Amniotic epithelial cell (primary cell): ENCODE data around the gene RGS3.
"Not testable (repeated sequence)": the region's sequence is repeated elsewhere in the genome, so short reads cannot be mapped to it uniquely, and the experiment has no call there.

Source experiments
- DNase-seq: peaks from one replicate; pipeline ENCODE4 v3.0.0-alpha.2; 2010; ENCODE audit warnings: low read depth

The RGS3 gene

DNA sequence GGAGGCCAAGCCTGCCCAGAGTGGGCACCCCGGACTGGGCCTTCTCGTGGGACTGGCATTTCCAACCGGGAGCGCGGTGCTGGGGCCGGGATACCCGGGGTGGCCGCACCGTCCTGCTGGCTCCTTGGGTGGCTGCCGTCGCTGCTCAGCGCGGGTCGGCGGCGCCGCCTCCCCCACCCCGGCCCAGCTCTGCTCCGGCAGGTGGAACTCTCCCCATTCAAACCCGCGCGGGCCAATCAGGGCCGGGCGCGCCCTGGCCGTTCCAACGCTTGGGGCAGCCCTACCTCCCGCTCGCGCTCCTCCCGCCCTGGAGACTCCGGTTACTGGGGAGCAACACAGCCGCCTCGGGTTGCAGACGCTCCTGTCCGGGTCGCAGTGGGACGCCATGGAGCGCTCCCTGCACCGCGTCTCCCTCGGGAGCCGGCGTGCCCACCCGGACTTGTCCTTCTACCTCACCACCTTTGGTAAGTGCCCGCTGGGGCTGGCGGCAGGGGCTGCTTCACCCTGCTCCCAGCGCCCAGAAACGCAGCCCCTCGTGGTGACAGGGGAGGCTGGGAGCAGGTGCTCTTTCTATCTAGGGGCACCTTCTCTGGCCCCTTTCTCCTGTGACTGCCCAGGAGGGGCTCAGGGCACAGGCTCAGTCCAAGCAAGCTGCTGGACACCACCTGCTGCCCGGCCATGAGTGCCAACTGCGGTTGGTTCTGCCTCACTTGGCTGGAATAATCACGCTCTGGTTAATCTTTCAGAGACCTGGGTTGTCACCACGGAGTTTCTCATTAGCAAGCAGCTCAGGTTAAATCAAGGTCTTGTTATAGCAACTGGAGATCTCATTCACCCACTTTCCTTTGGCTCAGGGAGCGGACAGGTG lies at the start of gene RGS3:
Gene RGS3 (plus strand): TSS at position 310 of the 868 bp plus-strand sequence. CDS start 76 bp downstream, at position 386.
- DNase-seq, result no peak

DNA sequence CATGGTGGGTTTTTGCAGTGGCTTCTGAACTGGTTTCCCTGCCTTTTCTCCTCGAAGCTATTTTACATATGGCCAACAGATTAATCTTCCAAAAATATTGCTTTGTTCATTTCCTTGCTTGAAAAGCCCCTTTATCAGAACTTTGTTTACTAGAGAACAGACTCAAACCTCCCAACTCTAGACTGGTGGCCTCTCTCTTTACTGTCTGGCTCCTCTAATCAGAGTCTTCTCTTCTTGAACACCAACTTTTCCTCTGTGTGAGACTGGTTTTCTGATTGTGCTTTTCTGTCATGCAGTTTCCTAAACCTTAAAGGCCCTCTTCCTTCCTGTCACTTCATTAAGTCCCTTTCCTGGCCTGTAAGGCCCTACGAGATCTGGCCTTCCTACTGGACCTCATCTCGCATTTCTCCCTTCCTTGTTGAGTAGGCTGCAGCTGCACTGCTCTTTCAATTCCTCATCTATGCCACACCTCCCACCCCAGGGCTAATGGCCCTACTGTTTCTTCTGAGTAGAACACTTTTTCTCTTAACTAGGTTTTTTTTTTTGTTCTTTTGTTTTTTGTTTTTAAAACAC lies 47.3 kb upstream of the RGS3 start:
- DNase-seq, result no peak

DNA sequence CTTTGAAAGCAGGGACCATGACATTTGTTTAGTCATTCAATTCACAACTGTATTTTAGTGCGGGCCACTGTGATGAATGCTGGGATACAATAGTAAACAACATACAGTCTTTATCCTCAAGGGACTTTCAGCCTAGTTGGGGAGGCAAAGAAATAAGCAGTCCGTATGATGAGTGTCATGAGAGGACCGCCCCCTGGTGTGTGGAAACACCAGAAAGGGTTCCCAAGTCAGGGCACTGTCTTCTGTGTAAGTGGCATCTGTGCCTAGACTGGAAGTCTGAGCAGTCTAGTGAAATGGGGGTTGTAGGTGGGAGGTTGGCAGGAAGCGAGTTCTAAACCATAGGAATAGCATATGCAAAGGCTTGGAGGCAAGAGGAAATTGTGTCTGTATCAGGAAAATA lies 46.2 kb upstream of the RGS3 start:
- no peak for DNase-seq

DNA sequence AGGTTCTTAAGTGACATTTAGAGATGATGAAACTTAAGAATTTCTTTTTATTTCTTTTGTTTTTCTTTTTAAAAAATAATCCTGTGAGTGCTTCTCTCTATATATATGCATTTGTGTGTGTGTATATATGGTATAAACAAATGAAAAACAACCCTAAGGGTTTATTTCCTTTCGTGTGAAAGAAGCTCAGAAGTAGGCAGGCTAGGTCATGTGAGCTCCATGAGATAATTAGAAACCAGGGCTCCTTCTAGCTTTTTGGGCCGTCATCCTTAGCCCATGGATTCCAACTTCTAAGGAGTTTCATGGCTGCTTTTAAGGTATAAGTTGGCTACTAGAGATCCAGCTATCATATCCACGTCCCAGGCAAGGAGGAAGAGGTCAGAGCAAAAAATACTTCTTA lies 41.8 kb upstream of the RGS3 start:
- no peak for DNase-seq

DNA sequence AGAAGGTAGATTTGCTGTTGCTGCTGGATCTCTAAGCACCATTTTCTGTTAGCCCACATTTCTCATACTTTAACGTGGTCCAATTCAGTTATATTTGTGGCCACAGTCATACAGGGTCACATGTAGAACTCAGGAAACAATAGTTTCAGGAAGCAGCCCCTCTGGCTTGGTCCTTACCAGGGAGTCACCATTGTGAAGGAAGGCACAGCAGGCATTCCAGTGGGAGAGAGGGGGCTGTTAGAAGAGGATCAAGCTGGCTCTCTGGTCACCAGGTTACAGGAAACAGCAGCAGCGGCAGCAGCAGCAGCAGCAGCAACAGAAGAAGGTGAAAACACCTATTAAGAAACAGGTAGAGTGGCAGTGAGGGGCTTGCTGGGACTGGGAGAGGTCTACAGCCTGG lies 38.5 kb upstream of the RGS3 start:
- no peak for DNase-seq

DNA sequence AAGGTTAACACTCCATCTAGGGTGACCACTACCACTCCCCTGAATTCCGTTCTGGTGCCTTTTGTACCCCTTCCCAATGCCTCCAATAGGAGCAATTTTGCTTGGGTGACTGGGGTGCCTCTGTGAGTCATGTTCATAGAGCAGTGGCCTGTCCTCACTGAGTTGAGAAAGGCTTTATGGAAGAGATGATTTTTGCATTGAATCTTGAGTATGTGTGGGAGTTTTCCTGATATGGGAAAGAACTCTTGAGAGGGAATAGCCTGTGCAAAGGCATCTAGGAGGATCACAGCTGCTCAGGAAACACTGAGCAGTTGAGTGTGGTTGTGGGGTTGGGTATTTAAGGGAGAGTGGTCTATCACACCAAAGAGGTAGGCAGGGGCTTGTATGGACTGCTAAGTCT lies 36.8 kb upstream of the RGS3 start:
- DNase-seq, result peak; percentile 39

DNA sequence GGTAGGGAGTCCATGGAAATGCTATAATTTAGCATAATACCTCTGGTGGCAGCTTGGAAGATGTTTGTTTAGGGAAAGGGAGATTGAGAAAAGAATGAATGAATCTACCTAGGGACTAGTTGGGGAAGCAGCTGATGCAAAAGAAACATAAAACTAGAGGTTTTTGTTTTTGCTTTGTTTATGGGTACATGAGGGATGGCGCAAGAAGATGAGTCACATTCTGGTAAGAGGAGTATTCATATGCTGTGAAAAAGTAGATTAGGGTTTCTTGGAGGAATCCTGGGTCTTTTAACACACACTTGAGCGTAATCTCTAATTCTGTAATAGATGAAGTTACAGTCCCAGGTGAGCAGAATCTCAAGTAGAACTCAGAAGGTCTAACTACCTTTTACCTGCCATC lies 35.9 kb upstream of the RGS3 start:
- peak; percentile 82 for DNase-seq

DNA sequence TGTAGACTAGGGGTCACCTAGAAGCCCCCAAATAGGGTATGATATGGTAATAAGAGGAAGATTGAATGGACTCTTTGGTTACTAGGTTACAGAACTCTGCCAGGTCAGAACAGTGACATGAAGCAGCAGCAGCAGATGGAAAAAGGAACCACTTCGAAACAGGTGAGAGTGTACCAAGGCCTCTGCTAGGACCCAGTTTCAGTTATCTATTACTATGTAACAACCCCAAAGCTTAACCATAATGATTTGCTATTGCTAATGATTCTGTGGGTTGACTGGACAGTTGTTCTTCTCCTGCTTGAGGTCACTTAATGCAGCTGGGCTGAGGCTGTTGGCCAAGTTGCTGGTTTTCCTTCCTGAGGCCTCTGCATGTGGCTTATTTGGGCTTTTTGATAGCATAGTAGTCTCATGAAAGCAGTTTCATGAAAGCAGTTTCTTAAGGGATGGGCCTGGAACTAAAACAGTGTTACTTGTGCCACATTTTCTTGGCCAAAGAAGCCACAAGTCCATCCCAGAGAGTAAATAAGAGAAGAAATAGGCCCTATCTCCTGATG lies 35.4 kb upstream of the RGS3 start:
- no peak for DNase-seq

DNA sequence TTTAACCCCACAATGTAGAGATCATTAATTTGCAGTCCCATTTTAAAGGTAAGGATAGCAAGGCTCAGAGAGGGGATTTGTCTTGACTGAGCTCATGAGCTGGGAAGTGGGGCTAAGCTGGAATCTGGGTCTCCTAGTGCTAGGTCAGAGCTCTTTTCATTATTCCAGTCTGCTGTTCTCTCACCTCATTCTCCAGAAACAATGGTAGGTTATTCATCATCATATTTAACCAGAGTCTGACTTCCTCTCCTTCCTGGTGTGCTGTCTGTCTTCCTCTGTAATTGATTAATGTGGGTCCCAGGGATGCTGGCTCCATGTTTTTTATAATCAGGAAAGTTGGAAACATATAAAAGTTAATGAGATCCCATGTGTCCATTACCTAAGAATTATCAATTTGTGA lies 32.3 kb upstream of the RGS3 start:
- DNase-seq, result no peak

DNA sequence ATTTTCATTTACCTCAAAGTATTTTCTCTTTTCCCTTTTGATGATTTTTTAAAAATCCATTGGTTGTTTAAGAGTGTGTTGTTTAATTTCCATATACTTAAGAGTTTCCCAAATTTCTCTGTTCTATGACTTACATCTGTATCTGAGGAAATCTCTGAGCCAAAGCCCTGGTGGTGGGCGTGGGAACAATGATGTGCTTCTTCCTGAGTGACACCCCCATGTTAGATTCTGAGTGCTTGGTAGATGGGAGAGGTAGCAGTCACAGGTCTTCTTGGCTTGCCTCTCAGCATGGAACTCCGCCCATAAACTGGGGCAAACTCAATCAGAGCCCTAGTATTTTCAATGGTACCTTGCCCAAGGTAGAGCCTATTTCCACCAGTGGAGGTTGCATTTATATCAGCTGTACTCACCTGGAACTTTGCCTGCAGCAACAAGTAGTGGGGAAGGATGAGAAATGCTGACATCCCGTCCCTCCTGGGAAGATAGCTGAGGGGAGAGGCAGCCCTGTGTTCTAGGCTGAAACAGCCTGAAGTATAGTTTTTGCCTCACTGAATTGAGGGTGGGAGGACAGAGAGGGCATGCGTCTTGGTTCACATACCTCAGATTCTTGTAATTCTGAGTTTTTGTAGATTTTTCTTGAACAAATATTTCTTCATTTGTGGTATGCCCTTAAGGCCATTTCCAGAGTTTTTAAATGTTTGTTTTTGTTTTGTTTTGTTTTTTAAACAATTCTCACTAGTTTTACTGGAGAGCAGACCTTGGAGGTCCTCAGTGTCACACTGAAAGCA lies 26.6 kb upstream of the RGS3 start:
- peak; percentile 4 for DNase-seq

DNA sequence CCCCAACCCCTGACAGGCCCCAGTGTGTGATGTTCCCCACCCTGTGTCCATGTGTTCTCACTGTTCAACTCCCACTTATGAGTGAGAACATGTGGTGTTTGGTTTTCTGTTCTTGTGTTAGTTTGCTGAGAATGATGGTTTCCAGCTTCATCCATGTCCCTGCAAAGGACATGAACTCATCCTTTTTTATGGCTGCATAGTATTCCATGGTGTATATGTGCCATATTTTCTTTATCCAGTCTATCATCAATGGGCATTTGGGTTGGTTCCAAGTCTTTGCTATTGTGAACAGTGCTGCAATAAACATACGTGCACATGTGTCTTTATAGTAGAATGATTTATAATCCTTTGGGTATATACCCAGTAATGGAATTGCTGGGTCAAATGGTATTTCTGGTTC lies 25.8 kb upstream of the RGS3 start:
- not testable (repeated sequence) for DNase-seq

DNA sequence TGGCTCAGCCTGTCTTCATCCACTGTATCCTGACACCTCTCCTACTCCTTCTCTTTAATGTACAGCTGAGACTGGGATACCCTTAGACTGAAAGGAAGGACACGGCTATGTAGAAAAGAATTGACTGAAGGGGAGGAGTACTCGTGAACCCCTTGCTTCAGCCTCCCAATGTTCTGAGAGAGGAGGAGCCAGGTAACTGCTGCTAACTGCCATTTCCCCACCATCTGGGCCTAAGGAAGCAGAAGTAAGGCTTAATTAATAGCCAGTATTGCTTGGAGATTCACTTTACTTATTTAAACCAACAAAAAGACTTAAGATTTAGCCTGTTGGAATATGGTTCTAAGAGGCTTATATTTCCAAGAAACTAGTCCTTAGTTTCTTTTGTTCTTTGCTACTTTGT lies 18.8 kb upstream of the RGS3 start:
- DNase-seq, result no peak

DNA sequence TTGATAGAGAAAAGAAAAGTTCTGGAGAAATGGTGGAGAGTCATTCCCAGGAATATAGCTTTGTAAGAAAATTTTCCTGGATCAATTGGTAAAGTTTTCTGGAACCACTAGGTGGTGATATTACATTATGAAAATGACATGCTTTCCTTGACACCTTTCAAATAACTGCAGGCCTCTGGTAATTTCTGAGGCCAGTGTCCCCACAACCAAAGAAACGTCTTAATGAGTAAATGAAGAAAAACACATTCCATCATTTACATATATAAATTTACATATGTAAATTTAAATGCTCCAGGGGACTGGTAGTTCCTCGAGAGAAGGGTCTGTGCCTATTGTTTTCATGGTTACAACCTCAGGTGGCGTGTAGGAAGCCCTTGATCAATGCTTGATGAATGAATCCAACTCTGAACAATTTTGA lies 17.2 kb upstream of the RGS3 start:
- peak; percentile 52 for DNase-seq

DNA sequence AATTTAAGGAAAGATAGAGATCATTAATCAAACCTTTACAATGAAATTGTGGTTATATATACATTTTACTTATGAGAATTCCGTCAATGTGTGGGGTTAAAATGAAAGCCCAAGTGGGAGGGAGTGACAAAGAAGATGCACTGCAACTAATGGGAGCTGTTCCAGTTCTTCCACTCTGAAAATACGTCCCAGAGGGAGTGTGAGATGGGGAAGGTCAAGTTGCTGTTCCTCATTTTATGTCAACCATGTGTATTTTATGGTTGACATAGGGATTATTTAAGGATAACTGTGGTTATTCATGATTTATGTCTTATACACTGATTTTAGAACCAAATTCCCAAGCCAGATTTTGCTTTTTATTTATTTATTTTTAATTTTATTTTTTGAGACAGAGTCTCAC lies 14.2 kb upstream of the RGS3 start:
- DNase-seq, result no peak

DNA sequence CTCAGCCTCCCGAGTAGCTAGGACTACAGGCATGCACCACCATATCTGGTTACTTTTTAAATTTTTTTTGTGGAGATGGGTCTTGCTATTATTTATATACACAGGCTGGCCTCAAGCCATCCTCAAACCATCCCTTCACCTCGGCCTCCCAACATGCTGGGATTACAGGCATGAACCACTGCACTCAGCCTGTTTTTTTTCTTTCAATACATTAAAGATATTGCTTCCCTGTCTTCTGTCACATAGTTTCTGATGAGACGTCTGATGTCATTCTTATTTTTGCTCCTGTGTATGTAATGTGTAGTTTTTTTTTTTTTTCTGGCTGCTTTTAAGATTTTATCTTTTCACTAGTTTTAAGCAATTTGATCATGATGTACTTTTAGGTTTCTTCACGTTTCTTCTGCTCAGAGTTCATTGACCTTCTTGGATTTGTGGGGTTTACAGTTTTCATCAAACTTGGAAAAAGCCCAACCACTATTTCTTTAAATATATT lies 11.4 kb upstream of the RGS3 start:
- no peak for DNase-seq

DNA sequence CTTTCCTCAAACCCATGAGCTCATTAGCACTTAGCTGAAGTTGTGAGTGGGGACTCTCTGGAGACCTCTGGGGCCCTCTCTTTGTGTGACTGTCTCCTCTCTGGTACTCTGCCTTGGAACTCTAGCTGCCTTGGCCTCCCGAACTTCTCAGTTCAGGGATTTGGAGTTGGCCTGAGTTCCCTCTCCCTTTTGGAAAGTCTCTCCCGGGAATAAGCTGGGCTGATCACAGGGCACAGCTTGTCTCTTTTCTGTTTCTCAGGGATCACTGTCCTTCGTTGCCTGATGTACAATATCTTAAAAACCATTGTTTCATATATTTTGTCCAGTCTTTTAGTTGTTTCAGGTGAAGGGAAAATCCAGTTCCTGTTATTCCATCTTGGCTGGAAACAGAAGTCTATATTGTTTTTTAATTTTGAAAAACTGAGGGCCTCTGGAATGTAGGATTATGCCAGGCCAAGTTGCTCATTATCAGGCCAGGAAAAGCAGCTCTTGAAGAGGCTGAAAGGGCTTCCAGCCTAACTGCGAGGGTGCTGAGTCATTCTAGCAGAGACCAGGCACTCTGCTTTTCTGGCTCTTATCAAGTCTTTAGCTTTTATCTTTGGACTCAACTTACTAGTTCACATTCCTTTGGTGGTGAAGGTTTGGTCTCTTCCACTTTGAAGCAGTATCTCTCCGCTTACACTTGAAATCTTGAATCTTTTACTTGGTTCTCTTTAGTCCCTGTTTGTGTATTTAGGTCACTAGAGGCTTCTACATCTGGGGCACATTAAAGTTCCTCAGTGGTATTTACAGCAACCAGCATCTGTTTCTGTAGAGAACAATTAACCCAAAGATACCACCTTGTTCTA lies 8.4 kb upstream of the RGS3 start:
- DNase-seq, result peak; percentile 98

DNA sequence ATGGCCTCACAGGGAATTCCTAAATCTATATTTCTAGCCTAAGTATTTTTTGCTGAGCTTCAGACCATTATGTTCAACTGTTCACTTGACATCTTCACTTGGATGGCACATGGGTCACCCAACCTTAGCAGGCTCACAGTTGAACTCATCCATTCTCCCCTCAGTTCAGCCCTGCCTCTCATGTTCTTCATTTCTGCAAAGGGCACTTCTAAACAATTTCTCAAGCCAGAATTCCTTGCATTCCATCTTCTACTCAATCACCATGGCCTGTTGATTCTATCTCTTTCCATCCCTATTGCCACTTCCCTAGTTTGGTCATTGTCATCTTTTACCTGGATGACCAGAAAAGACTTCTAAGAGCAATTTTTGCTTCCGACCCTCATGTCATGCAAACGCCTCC lies 7.3 kb upstream of the RGS3 start:
- peak; percentile 55 for DNase-seq

DNA sequence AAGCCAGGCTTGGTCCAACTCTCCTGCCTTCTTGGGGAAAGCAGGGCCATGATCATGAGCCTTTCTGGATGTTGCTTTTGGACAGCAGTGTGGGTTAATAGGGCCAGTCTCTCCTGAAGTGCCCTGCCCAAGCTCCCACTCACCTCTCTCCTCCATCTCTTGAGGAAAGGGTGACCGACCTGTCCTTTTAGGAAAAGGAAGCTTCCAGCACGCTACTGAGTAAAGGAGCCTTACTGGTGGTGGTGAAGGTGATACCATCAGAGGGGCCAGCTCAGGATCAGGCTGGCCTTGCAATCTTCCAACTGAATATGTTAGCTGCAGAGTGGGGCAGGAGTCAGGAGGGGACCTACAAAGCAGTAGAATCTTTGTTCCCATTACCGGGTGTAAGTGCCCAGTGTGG lies 2.2 kb upstream of the RGS3 start:
- DNase-seq, result no peak

DNA sequence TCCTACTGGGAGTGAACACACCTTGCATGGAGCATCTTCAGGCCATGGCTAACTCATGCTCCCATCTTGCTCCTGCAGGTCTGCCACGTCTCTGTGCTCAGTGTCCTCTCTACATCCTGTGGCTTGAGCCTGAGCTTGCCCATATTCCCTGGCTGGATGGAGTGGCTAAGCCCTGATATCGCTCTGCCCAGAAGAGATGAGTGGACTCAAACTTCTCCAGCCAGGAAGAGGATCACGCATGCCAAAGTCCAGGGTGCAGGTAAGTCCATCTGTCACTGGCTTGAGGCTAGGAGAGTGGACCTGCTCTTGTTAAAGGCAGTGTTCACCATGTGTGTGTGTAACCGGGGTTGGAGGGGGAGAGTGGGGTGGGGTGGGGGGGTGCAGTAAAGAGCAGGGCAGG lies 1.6 kb upstream of the RGS3 start:
- DNase-seq, result no peak

DNA sequence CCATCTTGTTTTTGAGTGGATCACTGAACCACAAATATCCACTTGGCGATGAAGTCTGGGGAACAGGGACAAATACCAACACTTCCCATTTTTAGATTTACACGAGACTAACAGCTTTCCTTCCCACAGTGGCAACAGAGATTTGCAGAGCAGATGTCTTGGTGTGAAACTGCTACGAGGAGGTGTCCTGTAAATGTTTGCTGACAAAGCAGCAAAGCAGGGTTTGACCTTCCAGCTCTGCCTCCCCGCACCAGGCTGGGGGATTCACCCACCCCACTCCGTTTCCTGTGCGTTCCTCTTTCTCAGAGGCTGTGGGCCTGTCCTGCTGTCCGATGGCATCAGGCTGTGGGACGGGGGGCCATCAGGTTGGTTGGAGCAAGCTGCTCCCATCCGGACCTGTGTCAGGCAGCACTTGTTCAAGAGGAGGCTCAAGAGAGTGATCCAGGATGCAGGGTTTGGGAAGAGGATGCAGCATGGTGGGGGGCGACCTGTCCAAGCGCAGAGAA lies 693 bp upstream of the RGS3 start:
- DNase-seq, result no peak

DNA sequence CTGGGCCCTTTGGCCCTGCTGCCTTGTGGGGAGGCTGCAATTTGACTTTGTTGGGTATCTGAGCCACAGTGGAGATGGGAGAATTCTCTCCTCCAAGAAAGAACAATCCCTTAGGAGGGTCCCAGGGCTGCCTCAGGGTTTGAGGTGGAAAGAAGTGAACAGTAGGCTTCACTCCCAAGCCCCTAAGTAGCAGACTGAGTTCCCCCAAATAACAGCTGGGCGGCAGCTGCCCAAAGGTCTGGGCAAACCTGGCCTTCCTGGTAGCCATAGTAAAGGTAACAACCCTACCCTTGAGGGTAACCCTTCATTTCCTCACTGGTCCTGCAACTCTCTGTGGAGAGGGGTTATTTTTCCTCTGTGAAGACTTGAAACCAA lies 746 bp downstream of the RGS3 start:
- DNase-seq, result no peak
